Measurements from ENCODE around the gene CYP3A4. TPM values are rescaled to one million over a fixed set of nuclear protein-coding genes. Genes with fewer than 3 reads are reported as not detected.

The CYP3A4 gene
- total RNA-seq, 1 experiment from 2014 or later, result not detected

- no peak overlapping the region for H2BK120ac ChIP-seq (ENCODE audit: low read depth, low read length, poor library complexity, severe bottlenecking)
- no peaks in the 10 kb centered on the region for H3K79me2 ChIP-seq (ENCODE audit: insufficient read depth, low read length)
- no peak overlapping the region for H3K4ac ChIP-seq (ENCODE audit: low read depth, low read length)
- no peak overlapping the region for H2BK15ac ChIP-seq (ENCODE audit: low read depth, low read length)
- H4K20me1 ChIP-seq (ENCODE audit: control insufficient read depth, insufficient read depth, insufficient read length), result no peaks in the 10 kb centered on the region
- H3K9ac ChIP-seq (ENCODE audit: extremely low read depth, insufficient read length, low read length), result no peak overlapping the region
- no peak overlapping the region for H3T11ph ChIP-seq (ENCODE audit: low read length)
- no peak overlapping the region for H2BK5ac ChIP-seq (ENCODE audit: insufficient read length, low read length)
- DNase-seq, result no peak
- no peak overlapping the region for H3K18ac ChIP-seq (ENCODE audit: insufficient read length, low read depth, low read length)
- no peaks in the 10 kb centered on the region for H3K23me2 ChIP-seq (ENCODE audit: insufficient read length, low read depth, low read length, poor library complexity, severe bottlenecking)
- no peak overlapping the region for H4K8ac ChIP-seq (replicated peaks; ENCODE audit: insufficient read length, low read depth, low read length)
- H3K14ac ChIP-seq (ENCODE audit: insufficient read depth, low read length), result no peak overlapping the region
- H4K91ac ChIP-seq (ENCODE audit: insufficient read length, low read depth, low read length), result no peak overlapping the region
- Mint-ChIP-seq H3K4me1 (no peaks in the 10 kb centered on the region), H3K36me3 (ENCODE audit: insufficient read depth in 1 of 3, low read depth in 3 of 3) (no peaks in the 10 kb centered on the region), H3K27me3 (ENCODE audit: low read depth) (peaks cover 31% of the 10 kb centered on the region), H3K4me3 (no peak overlapping the region), H3K27ac (no peak overlapping the region), H3K9me3 (no peaks in the 10 kb centered on the region)
- no peak overlapping the region for H4K5ac ChIP-seq (ENCODE audit: insufficient read length, low read depth, low read length)
- TF ChIP-seq CTCF (conservative IDR thresholded peaks at IDR 0.05), result no peak
- H3K27ac ChIP-seq (ENCODE audit: insufficient read length, low read depth, low read length), result no peak overlapping the region
- H3K23ac ChIP-seq (ENCODE audit: insufficient read length, low read depth, low read length), result no peak overlapping the region
- no peak overlapping the region for H2BK12ac ChIP-seq (ENCODE audit: insufficient read length, low read depth, low read length)
- no peak overlapping the region for H2BK20ac ChIP-seq (ENCODE audit: low read depth, low read length, poor library complexity, severe bottlenecking)
- H2AK5ac ChIP-seq (ENCODE audit: insufficient read length, low read length), result no peak overlapping the region
- no CpG with 5 or more reads among the region's 5 CpGs for WGBS (ENCODE audit: extremely low coverage, insufficient read length, low lambda C conversion rate)
- H3K9me3 ChIP-seq (ENCODE audit: control insufficient read depth, low read depth, low read length), result no peaks in the 10 kb centered on the region
- no peak overlapping the region for H3K4me2 ChIP-seq (ENCODE audit: insufficient read depth, insufficient read length, low read length)
- no peak overlapping the region for H3K56ac ChIP-seq (ENCODE audit: insufficient read length, low read depth, low read length)
- no peak overlapping the region for H2AFZ ChIP-seq (ENCODE audit: low read length)
- no peaks in the 10 kb centered on the region for H3K79me1 ChIP-seq (ENCODE audit: insufficient read depth, low read depth, low read length, poor library complexity, severe bottlenecking)
- no peaks in the 10 kb centered on the region for H3K27me3 ChIP-seq (ENCODE audit: insufficient read depth, low read length)
- H3K4me1 ChIP-seq (ENCODE audit: insufficient read depth, low read length), result no peaks in the 10 kb centered on the region
Observed at GRCh38 chr7:99720800-99721595, 63.0 kb downstream of the CYP3A4 start.
